Measurements from ENCODE around the gene PFKM.

DNA sequence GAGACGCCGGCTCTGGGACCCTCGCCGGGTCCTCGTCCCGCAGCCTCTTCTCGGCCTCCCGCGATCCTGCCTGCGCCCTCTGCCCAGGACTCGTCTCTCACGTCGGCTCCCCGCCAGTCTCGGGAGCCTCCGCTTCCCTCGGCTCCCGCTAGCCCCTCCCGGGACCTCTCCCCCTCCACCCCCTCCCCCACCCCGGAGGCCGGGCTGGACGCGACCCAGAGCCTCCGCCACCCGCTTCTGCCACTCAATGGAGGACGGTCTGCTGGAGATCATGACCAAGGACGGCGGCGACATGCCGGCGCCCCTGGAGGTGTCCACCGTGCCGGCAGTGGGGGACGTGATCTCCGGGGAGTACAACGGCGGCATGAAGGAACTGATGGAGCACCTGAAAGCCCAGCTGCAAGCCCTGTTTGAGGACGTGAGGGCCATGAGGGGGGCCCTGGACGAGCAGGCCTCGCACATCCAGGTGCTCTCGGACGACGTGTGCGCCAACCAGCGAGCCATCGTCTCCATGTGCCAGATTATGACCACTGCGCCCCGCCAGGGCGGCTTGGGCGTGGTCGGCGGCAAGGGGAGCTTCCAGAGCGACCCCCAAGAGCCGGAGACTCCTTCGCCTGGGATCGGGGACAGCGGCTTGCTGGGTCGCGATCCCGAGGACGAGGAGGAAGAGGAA is 64.8 kb downstream of the PFKM start:
- TF ChIP-seq, protein P1, sequence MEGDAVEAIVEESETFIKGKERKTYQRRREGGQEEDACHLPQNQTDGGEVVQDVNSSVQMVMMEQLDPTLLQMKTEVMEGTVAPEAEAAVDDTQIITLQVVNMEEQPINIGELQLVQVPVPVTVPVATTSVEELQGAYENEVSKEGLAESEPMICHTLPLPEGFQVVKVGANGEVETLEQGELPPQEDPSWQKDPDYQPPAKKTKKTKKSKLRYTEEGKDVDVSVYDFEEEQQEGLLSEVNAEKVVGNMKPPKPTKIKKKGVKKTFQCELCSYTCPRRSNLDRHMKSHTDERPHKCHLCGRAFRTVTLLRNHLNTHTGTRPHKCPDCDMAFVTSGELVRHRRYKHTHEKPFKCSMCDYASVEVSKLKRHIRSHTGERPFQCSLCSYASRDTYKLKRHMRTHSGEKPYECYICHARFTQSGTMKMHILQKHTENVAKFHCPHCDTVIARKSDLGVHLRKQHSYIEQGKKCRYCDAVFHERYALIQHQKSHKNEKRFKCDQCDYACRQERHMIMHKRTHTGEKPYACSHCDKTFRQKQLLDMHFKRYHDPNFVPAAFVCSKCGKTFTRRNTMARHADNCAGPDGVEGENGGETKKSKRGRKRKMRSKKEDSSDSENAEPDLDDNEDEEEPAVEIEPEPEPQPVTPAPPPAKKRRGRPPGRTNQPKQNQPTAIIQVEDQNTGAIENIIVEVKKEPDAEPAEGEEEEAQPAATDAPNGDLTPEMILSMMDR (IDR thresholded peaks at IDR 0.05; ENCODE audit: insufficient read depth, low read length) = no peak
- TF ChIP-seq POLR2AphosphoS5 (IDR thresholded peaks at IDR 0.05; ENCODE audit: low read depth) = no peak
